Esophagus (tissue), 2 donors: ENCODE results near the gene SYTL2. TPM values are rescaled to one million over a fixed set of nuclear protein-coding genes. Genes with fewer than 3 reads are reported as not detected.

Experiments used
- H3K27ac ChIP-seq, 2 donors: one replicate each; pipeline ENCODE4 v1.5.1; 2013; ENCODE audit warnings: low read depth in 2 of 2, mild to moderate bottlenecking in 2 of 2, inconsistent platforms in 1 of 2, low read length in 1 of 2, moderate library complexity in 1 of 2
- H3K27me3 ChIP-seq, 2 donors: one replicate each; pipeline ENCODE4 v1.6.1; 2013; ENCODE audit warnings: low read length in 2 of 2, control low read depth in 1 of 2, mild to moderate bottlenecking in 1 of 2; ENCODE audit not compliant: insufficient read depth in 2 of 2, control insufficient read depth in 1 of 2
- H3K36me3 ChIP-seq, 2 donors: one replicate each; pipeline ENCODE4 v1.6.1; 2013; ENCODE audit warnings: low read length in 1 of 2; ENCODE audit not compliant: control insufficient read depth in 2 of 2, insufficient read depth in 2 of 2
- H3K4me1 ChIP-seq, 2 donors: one replicate each; pipeline ENCODE4 v1.6.1; 2013; ENCODE audit warnings: low read length in 1 of 2; ENCODE audit not compliant: control insufficient read depth in 2 of 2, insufficient read depth in 2 of 2
- H3K4me3 ChIP-seq, 2 donors: one replicate each; pipeline ENCODE4 v1.5.1; 2013; ENCODE audit warnings: low read length in 2 of 2, mild to moderate bottlenecking in 2 of 2, low read depth in 1 of 2, moderate library complexity in 1 of 2
- H3K9me3 ChIP-seq, 2 donors: one replicate each; pipeline ENCODE4 v1.6.1; 2013; ENCODE audit warnings: mild to moderate bottlenecking in 2 of 2, low read depth in 1 of 2, low read length in 1 of 2, moderate library complexity in 1 of 2; ENCODE audit not compliant: control insufficient read depth in 2 of 2, insufficient read depth in 1 of 2
- WGBS, 2 donors: extraction: QIAGEN DNeasy Blood & Tissue Kit; methylation state at CpG; one replicate each; pipeline ENCODE4 v1.1.7; 2013; 5-methylcytosine and 5-hydroxymethylcytosine counted together
- polyA plus RNA-seq, 2 donors: library from polyadenylated mRNA; stranded (reverse); fragments of 200-250 nt; gene quantifications; one replicate each; pipeline ENCODE4 v1.2.3, GENCODE V29; 2013
- donor health status: healthy with polysubstance abuse.
- donor health status: Bipolar disorder and iron deficiency.

SYTL2 gene
- polyA plus RNA-seq, 2 donors, result 3.4 to 5.0 TPM

DNA sequence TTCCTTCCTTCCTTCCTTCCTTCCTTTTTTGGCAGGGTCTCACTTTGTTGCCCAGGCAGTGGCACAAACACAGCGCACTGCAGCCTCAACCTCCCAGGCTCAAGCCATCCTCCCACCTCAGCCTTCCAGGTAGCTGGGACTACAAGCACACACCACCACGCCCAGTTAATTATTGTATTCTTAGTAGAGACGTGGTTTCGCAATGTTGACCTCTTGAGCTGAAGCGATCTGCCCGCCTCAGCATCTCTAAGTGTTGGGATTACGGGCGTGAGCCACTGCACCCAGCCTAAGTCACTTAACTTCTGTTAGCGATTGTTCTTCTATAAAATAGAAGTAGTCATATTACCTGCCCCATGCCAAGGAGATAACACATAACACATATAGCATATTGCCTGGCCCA, 2.8 kb upstream of the SYTL2 start:
- H3K4me1 ChIP-seq, result peaks cover 0 to 8% of the 10 kb centered on the region in 2 donors
- WGBS, 2 donors, result 69 to 88% methylated on average over 9 of the region's 9 CpGs
- H3K4me3 ChIP-seq, result no peak overlapping the region
- H3K9me3 ChIP-seq, result no peaks in the 10 kb centered on the region
- H3K27me3 ChIP-seq, result no peaks in the 10 kb centered on the region
- no peaks in the 10 kb centered on the region for H3K36me3 ChIP-seq
- no peak overlapping the region for H3K27ac ChIP-seq

DNA sequence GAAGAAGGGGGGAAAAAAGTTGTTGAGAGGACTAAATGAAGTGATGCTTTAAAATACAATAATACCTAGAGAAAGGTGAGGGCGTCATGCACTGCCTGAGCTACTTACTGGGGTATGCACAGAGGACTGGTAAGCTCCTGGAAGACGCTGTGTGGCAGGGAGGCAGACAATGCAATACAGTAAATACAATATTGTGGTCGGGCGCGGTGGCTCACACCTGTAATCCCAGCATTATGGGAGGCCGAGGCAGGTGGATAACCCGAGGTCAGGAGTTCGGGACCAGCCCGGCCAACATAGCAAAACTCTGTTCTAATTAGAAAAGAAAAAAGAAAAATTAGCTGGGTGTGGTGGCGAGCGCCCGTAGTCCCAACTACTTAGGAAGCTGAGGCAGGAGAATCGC, 683 bp upstream of the SYTL2 start:
- H3K27ac ChIP-seq, result no peak overlapping the region
- peak overlapping the region in 1 of 2 donors; percentile 51 for H3K4me3 ChIP-seq
- no peaks in the 10 kb centered on the region for H3K9me3 ChIP-seq
- peaks cover 0 to 10% of the 10 kb centered on the region in 2 donors for H3K4me1 ChIP-seq
- WGBS, 2 donors, result 81 to 82% methylated on average over 13 of the region's 13 CpGs
- no peaks in the 10 kb centered on the region for H3K36me3 ChIP-seq
- H3K27me3 ChIP-seq, result no peaks in the 10 kb centered on the region

- no peaks in the 10 kb centered on the region for H3K9me3 ChIP-seq
- peaks cover 0 to 10% of the 10 kb centered on the region in 2 donors for H3K4me1 ChIP-seq
- WGBS, 2 donors, result 6 to 9% methylated on average over 10 of the region's 10 CpGs
- H3K27me3 ChIP-seq, result no peaks in the 10 kb centered on the region
- H3K36me3 ChIP-seq, result no peaks in the 10 kb centered on the region
- H3K4me3 ChIP-seq, result peak overlapping the region; percentile 51 to 67
- peak overlapping the region in 1 of 2 donors; percentile 15 for H3K27ac ChIP-seq
These were observed 445 bp downstream of the SYTL2 start for GRCh38 chr11:85810521-85810870.

- peak overlapping the region; percentile 15 for H3K27ac ChIP-seq
- 32 to 33% methylated on average over 4 of the region's 4 CpGs for WGBS, 2 donors
- no peaks in the 10 kb centered on the region for H3K36me3 ChIP-seq
- H3K27me3 ChIP-seq, result no peaks in the 10 kb centered on the region
- H3K4me3 ChIP-seq, result peak overlapping the region; percentile 51 to 67
- H3K4me1 ChIP-seq, result peaks cover 0 to 10% of the 10 kb centered on the region in 2 donors
- H3K9me3 ChIP-seq, result no peaks in the 10 kb centered on the region
These were observed 1.1 kb downstream of the SYTL2 start for GRCh38 chr11:85809863-85810262.

GRCh38 chr11:85809191-85809590, 1.8 kb downstream of the SYTL2 start:
- 66 to 72% methylated on average over 4 of the region's 4 CpGs for WGBS, 2 donors

GRCh38 chr11:85806876-85807275, 4.1 kb downstream of the SYTL2 start:
- Histone ChIP-seq H3K27me3 (no peaks in the 10 kb centered on the region), H3K36me3 (no peaks in the 10 kb centered on the region), H3K27ac (peak overlapping the region in 1 of 2 donors; percentile 3), H3K4me1 (peaks cover 0 to 8% of the 10 kb centered on the region in 2 donors), H3K9me3 (no peaks in the 10 kb centered on the region), H3K4me3 (no peak overlapping the region)
- 45 to 63% methylated on average over 2 of the region's 2 CpGs for WGBS, 2 donors

More at GRCh38 chr11:85809191-85809590, 1.8 kb downstream of the SYTL2 start:
- Histone ChIP-seq H3K4me3 (no peak overlapping the region), H3K36me3 (no peaks in the 10 kb centered on the region), H3K9me3 (no peaks in the 10 kb centered on the region), H3K27me3 (no peaks in the 10 kb centered on the region), H3K4me1 (peaks cover 0 to 10% of the 10 kb centered on the region in 2 donors), H3K27ac (peak overlapping the region in 1 of 2 donors; percentile 29)

GRCh38 chr11:85806016-85806415, 4.9 kb downstream of the SYTL2 start:
- no peak overlapping the region for H3K4me3 ChIP-seq
- no peaks in the 10 kb centered on the region for H3K27me3 ChIP-seq
- peaks cover 0 to 3% of the 10 kb centered on the region in 2 donors for H3K4me1 ChIP-seq
- no peak overlapping the region for H3K27ac ChIP-seq
- no peaks in the 10 kb centered on the region for H3K36me3 ChIP-seq
- H3K9me3 ChIP-seq, result no peaks in the 10 kb centered on the region

- H3K9me3 ChIP-seq, result no peaks in the 10 kb centered on the region
- no peak overlapping the region for H3K27ac ChIP-seq
- no peaks in the 10 kb centered on the region for H3K36me3 ChIP-seq
- 55 to 57% methylated on average over 1 of the region's 1 CpG for whole genome bisulfite sequencing, 2 donors
- H3K4me3 ChIP-seq, result no peak overlapping the region
- H3K4me1 ChIP-seq, result peaks cover 3 to 6% of the 10 kb centered on the region in 2 donors
- H3K27me3 ChIP-seq, result no peaks in the 10 kb centered on the region
These were observed 5.6 kb downstream of the SYTL2 start for GRCh38 chr11:85805387-85805786.

DNA sequence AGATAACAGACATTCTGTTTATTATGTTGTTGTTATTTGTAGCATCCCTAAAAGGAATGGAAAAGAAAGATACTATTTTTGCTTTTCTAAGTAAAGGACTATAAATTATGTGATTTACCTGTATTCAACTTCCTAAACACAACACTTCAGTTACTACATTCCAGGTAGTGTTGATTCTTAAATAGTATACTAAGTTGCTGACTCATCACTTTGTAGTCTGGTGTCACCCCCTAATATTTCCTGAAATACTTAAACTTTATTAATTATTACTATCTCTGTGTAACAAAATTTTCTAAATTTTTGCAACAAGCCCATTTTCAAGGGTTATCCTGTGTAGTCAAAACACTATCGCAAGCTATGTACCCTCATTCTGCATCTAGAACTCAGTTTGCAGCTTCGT, 7.0 kb downstream of the SYTL2 start:
- Histone ChIP-seq H3K27ac (no peak overlapping the region), H3K4me3 (no peak overlapping the region), H3K4me1 (peaks cover 3 to 8% of the 10 kb centered on the region in 2 donors), H3K36me3 (no peaks in the 10 kb centered on the region), H3K27me3 (no peaks in the 10 kb centered on the region), H3K9me3 (no peaks in the 10 kb centered on the region)
- WGBS, 2 donors, result 97 to 98% methylated on average over 2 of the region's 2 CpGs

- no peak overlapping the region for H3K27ac ChIP-seq
- no peak overlapping the region for H3K4me3 ChIP-seq
- H3K27me3 ChIP-seq, result no peaks in the 10 kb centered on the region
- WGBS, 2 donors, result 71 to 75% methylated on average over 1 of the region's 1 CpG
- no peaks in the 10 kb centered on the region for H3K9me3 ChIP-seq
- no peaks in the 10 kb centered on the region for H3K36me3 ChIP-seq
- H3K4me1 ChIP-seq, result peaks cover 3 to 8% of the 10 kb centered on the region in 2 donors
These were observed 7.6 kb downstream of the SYTL2 start for GRCh38 chr11:85803303-85803702.
